DOHH2 (cell line): ENCODE measurements around the gene FGFBP3.
A peak's percentile ranks its signal among the peaks of the same experiment; 100 is the strongest.

Experiments used
- H3F3A ChIP-seq: fragments of 200-600 bp; sonication (generic), shearing (Covaris generic); 2 replicates; pipeline ENCODE4 v1.6.0; 2016; ENCODE audit warnings: antibody characterized with exemption, mild to moderate bottlenecking; ENCODE audit not compliant: control insufficient read depth, insufficient read depth
- H3K27ac ChIP-seq: fragments of 200-600 bp; sonication (generic); 2 replicates; pipeline ENCODE4 v1.5.1; 2014; ENCODE audit warnings: low read depth, mild to moderate bottlenecking, low read length, moderate library complexity
- H3K27me3 ChIP-seq: fragments of 200-600 bp; sonication (generic); 2 replicates; pipeline ENCODE4 v1.6.1; 2014; ENCODE audit warnings: mild to moderate bottlenecking, low read length, mixed read lengths; ENCODE audit not compliant: control insufficient read depth
- H3K36me3 ChIP-seq: fragments of 200-600 bp; sonication (generic); 2 replicates; pipeline ENCODE4 v1.6.1; 2014; ENCODE audit warnings: mild to moderate bottlenecking, low read length, moderate library complexity, mixed read lengths; ENCODE audit not compliant: control insufficient read depth
- H3K4me1 ChIP-seq: fragments of 200-600 bp; sonication (generic); 2 replicates; pipeline ENCODE4 v1.6.1; 2014; ENCODE audit warnings: mild to moderate bottlenecking, low read length, mixed read lengths; ENCODE audit not compliant: control insufficient read depth
- H3K4me2 ChIP-seq: fragments of 200-600 bp; sonication (generic); 2 replicates; pipeline ENCODE4 v1.6.0; 2014; ENCODE audit warnings: mild to moderate bottlenecking, low read length, moderate library complexity
- H3K4me3 ChIP-seq: fragments of 200-600 bp; sonication (generic); 2 replicates; pipeline ENCODE4 v1.5.1; 2014; ENCODE audit warnings: mild to moderate bottlenecking, low read length, mixed read lengths
- H3K79me2 ChIP-seq: fragments of 200-600 bp; sonication (generic); 2 replicates; pipeline ENCODE4 v1.6.1; 2014; ENCODE audit warnings: mild to moderate bottlenecking, low read length, mixed read lengths; ENCODE audit not compliant: control insufficient read depth
- H3K9me2 ChIP-seq: fragments of 200-600 bp; sonication (generic); replicated peaks from 2 replicates; pipeline ENCODE4 v1.6.1; 2014; ENCODE audit warnings: mild to moderate bottlenecking, low read length, mixed read lengths; ENCODE audit not compliant: control insufficient read depth
- H3K9me3 ChIP-seq: fragments of 200-600 bp; sonication (generic); 2 replicates; pipeline ENCODE4 v1.6.1; 2014; ENCODE audit warnings: antibody characterized with exemption, low read length, mixed read lengths; ENCODE audit not compliant: control insufficient read depth, insufficient read depth
- H4K20me1 ChIP-seq: fragments of 200-600 bp; sonication (generic); 2 replicates; pipeline ENCODE4 v1.6.0; 2014; ENCODE audit warnings: low read depth, mild to moderate bottlenecking, antibody characterized with exemption, low read length, moderate library complexity; ENCODE audit not compliant: control insufficient read depth, insufficient read depth
- EZH2phosphoT487 ChIP-seq: fragments of 200-600 bp; sonication (generic); IDR thresholded peaks from 2 replicates; pipeline ENCODE4 v1.6.1; 2017; ENCODE audit warnings: borderline replicate concordance, mild to moderate bottlenecking, antibody characterized with exemption, low read length, moderate library complexity, mixed read lengths
- TF ChIP-seq, protein P1 (sequence below): fragments of 200-600 bp; sonication (generic); IDR thresholded peaks from one replicate; pipeline ENCODE4 v1.5.1; 2014; ENCODE audit warnings: antibody characterized with exemption, mild to moderate bottlenecking, low read depth, low read length; ENCODE audit not compliant: poor library complexity, severe bottlenecking

FGFBP3 gene, protein sequence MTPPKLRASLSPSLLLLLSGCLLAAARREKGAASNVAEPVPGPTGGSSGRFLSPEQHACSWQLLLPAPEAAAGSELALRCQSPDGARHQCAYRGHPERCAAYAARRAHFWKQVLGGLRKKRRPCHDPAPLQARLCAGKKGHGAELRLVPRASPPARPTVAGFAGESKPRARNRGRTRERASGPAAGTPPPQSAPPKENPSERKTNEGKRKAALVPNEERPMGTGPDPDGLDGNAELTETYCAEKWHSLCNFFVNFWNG

DNA sequence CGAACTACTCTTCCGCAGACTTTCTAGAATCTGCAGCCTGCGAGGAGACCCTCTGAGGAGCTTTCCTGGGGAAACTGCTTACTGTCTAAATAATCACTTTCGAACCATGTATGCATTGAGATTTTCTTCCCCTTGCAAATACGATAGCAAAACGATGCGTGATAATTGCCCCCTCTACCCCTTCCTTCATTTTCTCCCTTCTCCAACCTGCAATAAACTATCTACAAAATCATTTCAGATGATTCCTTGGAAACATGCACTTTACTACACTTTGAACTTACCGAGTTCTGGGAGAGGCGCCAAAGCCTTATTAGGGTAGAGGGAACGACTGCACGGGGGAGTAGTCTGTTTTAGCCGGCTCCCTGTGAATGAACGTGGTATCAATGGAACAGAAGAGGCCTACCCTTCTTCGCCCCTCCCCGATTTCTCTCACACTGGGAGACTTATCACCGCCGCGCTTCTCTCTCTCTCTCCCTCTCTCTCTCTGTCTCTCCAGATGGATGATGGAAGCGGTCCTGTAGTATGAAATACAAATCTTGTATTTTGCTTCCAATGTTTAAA, at the start of gene FGFBP3:
Gene FGFBP3, minus strand, starts transcription at position 370 of the 561 bp plus-strand sequence. CDS start 517 bp downstream, outside the sequence.
- peak within 1 kb of the TSS; percentile 75 for H3K4me3 ChIP-seq
- peaks cover 10% of the 10 kb centered on the region for H3F3A ChIP-seq
- peaks cover 4% of the 10 kb centered on the region for H3K36me3 ChIP-seq
- no peaks in the 10 kb centered on the region for H3K9me2 ChIP-seq
- H3K79me2 ChIP-seq = peaks cover 14% of the 10 kb centered on the region
- H3K27ac ChIP-seq = peak within 1 kb of the TSS; percentile 44; the same call in 1 of the 2 replicates
- H3K4me1 ChIP-seq = peaks cover 17% of the 10 kb centered on the region
- H3K4me2 ChIP-seq = peak within 1 kb of the TSS; percentile 100
- H4K20me1 ChIP-seq = no peaks in the 10 kb centered on the region
- no peaks in the 10 kb centered on the region for H3K9me3 ChIP-seq
- H3K27me3 ChIP-seq = peaks cover 15% of the 10 kb centered on the region
- no peak for TF ChIP-seq EZH2phosphoT487
- TF ChIP-seq, protein P1, sequence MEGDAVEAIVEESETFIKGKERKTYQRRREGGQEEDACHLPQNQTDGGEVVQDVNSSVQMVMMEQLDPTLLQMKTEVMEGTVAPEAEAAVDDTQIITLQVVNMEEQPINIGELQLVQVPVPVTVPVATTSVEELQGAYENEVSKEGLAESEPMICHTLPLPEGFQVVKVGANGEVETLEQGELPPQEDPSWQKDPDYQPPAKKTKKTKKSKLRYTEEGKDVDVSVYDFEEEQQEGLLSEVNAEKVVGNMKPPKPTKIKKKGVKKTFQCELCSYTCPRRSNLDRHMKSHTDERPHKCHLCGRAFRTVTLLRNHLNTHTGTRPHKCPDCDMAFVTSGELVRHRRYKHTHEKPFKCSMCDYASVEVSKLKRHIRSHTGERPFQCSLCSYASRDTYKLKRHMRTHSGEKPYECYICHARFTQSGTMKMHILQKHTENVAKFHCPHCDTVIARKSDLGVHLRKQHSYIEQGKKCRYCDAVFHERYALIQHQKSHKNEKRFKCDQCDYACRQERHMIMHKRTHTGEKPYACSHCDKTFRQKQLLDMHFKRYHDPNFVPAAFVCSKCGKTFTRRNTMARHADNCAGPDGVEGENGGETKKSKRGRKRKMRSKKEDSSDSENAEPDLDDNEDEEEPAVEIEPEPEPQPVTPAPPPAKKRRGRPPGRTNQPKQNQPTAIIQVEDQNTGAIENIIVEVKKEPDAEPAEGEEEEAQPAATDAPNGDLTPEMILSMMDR = no peak

DNA sequence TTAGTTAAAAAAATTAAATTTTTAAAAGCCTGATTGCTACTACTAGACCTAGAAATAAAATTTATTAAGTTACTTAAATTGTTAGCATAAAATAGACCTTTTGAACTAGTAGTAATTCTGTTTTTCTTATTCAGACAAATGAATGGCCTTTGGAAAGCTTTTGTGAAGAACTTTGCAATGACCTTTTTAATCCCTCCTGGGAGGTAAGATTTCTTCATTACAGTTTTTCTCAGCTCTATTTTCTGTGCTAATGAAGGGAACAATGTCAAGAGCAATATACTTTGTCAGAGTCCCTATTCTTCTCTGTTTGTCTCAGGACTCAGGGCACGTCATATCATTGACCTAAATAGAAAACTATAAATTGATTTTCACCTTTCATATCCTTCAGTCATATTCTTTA, 47.8 kb upstream of the FGFBP3 start:
- Histone ChIP-seq H3K9me2 (no peaks in the 10 kb centered on the region), H3K79me2 (no peaks in the 10 kb centered on the region), H3K27me3 (no peaks in the 10 kb centered on the region), H3K27ac (no peak overlapping the region), H3K4me2 (no peak overlapping the region), H3F3A (no peaks in the 10 kb centered on the region; the same call in 1 of the 2 replicates), H3K9me3 (no peaks in the 10 kb centered on the region), H4K20me1 (no peaks in the 10 kb centered on the region), H3K4me1 (no peaks in the 10 kb centered on the region), H3K36me3 (peaks cover 92% of the 10 kb centered on the region), H3K4me3 (no peak overlapping the region)
- TF ChIP-seq, protein P1 = no peak
- TF ChIP-seq EZH2phosphoT487 = no peak

DNA sequence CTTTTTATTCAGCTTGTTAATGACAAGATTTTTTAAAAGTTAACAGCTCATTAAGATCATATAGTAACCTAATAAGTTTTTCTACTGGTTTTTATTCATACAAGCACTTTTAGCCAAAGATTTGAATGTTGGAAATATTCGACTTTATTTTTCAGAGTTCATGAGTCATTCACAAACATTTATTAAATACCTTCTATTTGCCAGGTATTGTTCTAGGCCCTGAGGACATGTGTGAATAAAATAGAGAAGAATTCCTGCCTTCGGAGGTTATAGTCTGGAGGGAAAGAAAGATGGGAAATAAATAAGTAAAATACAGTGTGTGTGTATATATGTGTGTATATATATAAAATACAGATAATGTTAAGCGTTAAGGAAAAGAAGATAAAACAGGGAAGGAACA, 45.8 kb upstream of the FGFBP3 start:
- no peak overlapping the region for H3K4me2 ChIP-seq
- H3F3A ChIP-seq = no peaks in the 10 kb centered on the region; the same call in 1 of the 2 replicates
- H3K27ac ChIP-seq = no peak overlapping the region
- H3K9me2 ChIP-seq = no peaks in the 10 kb centered on the region
- H3K4me1 ChIP-seq = no peaks in the 10 kb centered on the region
- no peaks in the 10 kb centered on the region for H3K9me3 ChIP-seq
- H3K4me3 ChIP-seq = no peak overlapping the region
- no peaks in the 10 kb centered on the region for H3K79me2 ChIP-seq
- TF ChIP-seq, protein P1 = no peak
- TF ChIP-seq EZH2phosphoT487 = no peak
- H4K20me1 ChIP-seq = no peaks in the 10 kb centered on the region
- H3K27me3 ChIP-seq = no peaks in the 10 kb centered on the region
- H3K36me3 ChIP-seq = peaks cover 89% of the 10 kb centered on the region
